Lower leg skin (tissue), 4 donors: ENCODE results near the gene JADE1. TPM values are rescaled to one million over a fixed set of nuclear protein-coding genes. Genes with fewer than 3 reads are reported as not detected.

Source experiments
- DNase-seq, 2 donors: peaks; one replicate each; pipeline ENCODE4 v3.0.0-alpha.2; 2019; ENCODE audit warnings: low spot score in 2 of 2
- H3K4me3 ChIP-seq: fragments of 200-600 bp; sonication (generic); 2 replicates; pipeline ENCODE4 v1.5.1; 2017; ENCODE audit warnings: mild to moderate bottlenecking, low read depth; ENCODE audit not compliant: poor library complexity, severe bottlenecking
- POLR2A ChIP-seq, 2 donors: fragments of 450-650 bp; IDR thresholded peaks; one replicate each; pipeline ENCODE4 v1.6.1; 2016 to 2017; ENCODE audit warnings: antibody characterized with exemption in 2 of 2, mild to moderate bottlenecking in 1 of 2, moderate library complexity in 1 of 2
- WGBS, 2 donors: methylation state at CpG; one replicate each; pipeline ENCODE4 v1.1.5; 2018; 5-methylcytosine and 5-hydroxymethylcytosine counted together
- intact Hi-C: fragments of 100-400 bp; cut with DNase I; formaldehyde crosslinking; loops from one replicate; pipeline ENCODE4 v1.15.0; 2023; ENCODE audit warnings: low total_unique reads
- total RNA-seq, 4 donors: library from RNA; depleted of rRNA; stranded (reverse); fragments of >200 nt; gene quantifications; one replicate each; pipeline ENCODE4 v1.1.0, GENCODE V29; 2016
- TF ChIP-seq, protein P1 (sequence below), 3 donors: fragments of 450-650 bp; IDR thresholded peaks; one replicate each; pipeline ENCODE4 v1.5.1; 2016; ENCODE audit warnings: antibody characterized with exemption in 3 of 3, mild to moderate bottlenecking in 3 of 3, moderate library complexity in 2 of 3

Gene JADE1
- total RNA-seq, 4 donors from 2014 or later = 13.5 to 36.7 (median 19.6) TPM

DNA sequence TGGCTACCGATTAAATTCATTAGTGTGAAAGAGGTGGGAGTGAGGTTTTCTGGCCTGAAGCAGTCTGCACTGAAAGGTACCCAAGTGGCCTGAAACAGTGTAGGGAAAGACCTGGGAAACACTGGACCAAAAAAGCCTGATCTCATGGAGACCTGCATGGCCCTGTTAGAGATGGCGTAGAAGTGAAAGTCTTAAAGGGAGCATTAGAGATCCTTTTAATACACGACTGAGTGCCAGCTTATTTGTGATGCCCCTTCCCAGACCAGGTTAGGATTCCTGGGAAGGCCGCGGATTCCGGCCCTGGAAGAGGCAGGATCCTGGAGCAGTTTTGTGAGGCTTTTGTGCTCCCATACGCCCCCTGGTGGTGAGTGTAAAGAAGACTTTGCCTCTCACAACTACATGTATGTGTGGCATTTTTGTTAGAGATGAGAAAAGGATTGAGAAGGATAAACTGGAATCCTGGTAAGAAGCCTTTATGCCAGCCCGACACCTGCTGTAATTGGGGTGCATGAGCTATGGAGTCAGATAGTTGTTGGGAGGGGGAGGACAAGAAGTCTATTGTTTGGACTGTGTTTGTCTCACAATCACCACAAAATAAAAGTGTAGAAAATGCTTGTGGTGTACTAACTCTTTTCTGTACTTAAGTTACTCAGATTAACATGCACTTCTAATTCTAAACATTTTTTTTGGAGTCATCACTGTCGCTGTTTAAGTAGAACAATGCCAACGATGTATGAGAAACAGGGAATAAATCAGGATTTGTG lies 54.0 kb downstream of the JADE1 start:
- intact Hi-C loops = loop anchor here (5.0 kb wide), 2 partner anchors 406 to 671 kb away; no protein-coding TSS in a partner anchor
- no peak for TF ChIP-seq POLR2A (IDR thresholded peaks at IDR 0.05)
- TF ChIP-seq, protein P1, sequence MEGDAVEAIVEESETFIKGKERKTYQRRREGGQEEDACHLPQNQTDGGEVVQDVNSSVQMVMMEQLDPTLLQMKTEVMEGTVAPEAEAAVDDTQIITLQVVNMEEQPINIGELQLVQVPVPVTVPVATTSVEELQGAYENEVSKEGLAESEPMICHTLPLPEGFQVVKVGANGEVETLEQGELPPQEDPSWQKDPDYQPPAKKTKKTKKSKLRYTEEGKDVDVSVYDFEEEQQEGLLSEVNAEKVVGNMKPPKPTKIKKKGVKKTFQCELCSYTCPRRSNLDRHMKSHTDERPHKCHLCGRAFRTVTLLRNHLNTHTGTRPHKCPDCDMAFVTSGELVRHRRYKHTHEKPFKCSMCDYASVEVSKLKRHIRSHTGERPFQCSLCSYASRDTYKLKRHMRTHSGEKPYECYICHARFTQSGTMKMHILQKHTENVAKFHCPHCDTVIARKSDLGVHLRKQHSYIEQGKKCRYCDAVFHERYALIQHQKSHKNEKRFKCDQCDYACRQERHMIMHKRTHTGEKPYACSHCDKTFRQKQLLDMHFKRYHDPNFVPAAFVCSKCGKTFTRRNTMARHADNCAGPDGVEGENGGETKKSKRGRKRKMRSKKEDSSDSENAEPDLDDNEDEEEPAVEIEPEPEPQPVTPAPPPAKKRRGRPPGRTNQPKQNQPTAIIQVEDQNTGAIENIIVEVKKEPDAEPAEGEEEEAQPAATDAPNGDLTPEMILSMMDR (IDR thresholded peaks at IDR 0.05) = peak in 1 of 3 donors; percentile 71
- 40 to 43% methylated on average over 10 of the region's 10 CpGs for WGBS, 2 donors
- no peak overlapping the region for H3K4me3 ChIP-seq
- DNase-seq = peak; percentile 63 to 94

DNA sequence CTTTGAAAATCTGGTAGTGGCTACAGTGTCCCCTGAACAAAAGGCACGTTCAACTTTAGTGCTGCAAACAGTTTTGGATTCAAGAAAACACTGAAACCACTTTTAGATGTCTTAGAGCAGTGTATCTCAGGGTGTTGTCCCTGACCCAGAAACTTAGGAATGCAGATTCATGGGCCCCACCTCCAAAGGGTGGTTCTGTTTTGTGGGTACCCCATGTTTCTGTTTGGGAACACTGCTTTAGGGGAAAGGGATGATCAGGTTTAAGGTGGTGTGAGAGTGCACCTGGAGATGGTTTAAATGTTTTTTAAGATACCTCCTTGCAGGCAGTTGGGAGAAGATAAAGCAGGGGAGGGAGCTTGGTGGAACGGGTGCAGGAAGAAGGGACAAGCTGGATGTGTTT lies 55.6 kb downstream of the JADE1 start:
- intact Hi-C loops = no loop called here
- WGBS, 2 donors = 85 to 91% methylated on average over 2 of the region's 2 CpGs
- no peak for TF ChIP-seq POLR2A (IDR thresholded peaks at IDR 0.05)
- TF ChIP-seq, protein P1 (IDR thresholded peaks at IDR 0.05) = no peak
- no peak for DNase-seq
- H3K4me3 ChIP-seq = no peak overlapping the region

DNA sequence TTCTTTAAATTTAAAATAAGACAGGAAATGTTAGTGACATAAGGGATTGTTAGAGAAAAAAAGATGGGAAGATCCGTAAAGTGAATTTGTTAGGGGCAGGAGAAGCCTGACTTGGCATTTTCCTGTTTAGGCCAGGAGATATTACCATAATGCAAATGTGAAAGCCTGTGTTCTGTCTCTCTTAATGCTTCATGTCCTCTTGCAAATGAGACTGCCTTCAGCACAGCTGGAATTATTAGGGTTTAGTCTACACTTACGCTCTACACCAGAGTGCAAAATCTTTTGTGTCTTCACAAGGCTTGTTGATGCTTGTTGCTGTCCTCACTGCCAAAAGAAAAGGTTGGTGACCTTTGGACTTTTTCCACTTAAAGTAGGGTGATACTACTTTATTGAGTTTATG lies 56.8 kb downstream of the JADE1 start:
- intact Hi-C loops = no loop called here
- TF ChIP-seq, protein P1 (IDR thresholded peaks at IDR 0.05) = no peak
- DNase-seq = no peak
- no peak overlapping the region for H3K4me3 ChIP-seq
- 81 to 90% methylated on average over 2 of the region's 2 CpGs for WGBS, 2 donors

DNA sequence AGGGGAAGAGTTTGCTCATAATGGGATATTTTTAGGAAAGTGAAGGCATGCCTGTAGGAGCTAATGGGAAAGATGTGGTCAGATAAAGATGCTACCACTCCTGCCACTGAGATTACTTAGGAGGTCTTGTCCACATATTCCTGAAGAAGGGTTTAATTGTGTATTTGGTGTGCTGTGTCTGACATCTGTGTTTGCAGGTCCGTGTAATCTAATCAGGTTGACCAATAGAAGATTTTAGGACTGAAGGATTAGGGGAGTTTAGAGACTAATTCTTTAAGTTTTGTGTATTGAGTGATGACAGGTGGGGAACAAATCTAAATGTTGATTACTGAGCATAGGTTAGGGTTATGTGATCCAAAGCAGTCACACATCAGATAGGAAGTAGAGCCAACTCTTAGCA lies 57.2 kb downstream of the JADE1 start:
- intact Hi-C loops = no loop called here
- 88 to 90% methylated on average over 1 of the region's 1 CpG for WGBS, 2 donors
- DNase-seq = no peak
- no peak for TF ChIP-seq POLR2A (IDR thresholded peaks at IDR 0.05)
- TF ChIP-seq, protein P1 (IDR thresholded peaks at IDR 0.05) = no peak
- no peak overlapping the region for H3K4me3 ChIP-seq

DNA sequence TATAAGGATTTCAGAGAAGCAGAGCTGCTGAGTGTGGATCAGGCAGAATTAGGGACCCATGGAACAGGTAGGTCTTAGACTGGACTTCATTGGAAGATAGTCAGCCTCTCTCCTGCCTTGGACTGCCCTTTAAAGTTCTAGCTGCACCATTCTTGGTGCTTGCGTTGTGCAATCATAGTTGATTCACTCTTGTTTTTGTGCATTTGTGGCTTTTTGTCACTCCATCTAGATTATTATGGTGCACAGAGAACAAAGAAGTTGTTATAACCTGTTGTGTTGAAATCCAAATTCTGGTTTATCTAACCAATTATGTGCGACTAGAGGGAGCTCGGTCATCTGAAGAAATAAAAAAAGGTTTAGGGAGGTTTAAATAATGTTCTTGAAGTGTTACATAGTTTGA lies 59.3 kb downstream of the JADE1 start:
- H3K4me3 ChIP-seq = no peak overlapping the region
- DNase-seq = no peak
- intact Hi-C loops = no loop called here
- TF ChIP-seq, protein P1 (IDR thresholded peaks at IDR 0.05) = no peak
- TF ChIP-seq POLR2A (IDR thresholded peaks at IDR 0.05) = no peak
- 87 to 94% methylated on average over 3 of the region's 3 CpGs for WGBS, 2 donors
